Activated CD8-positive, alpha-beta memory T cell treated with anti-CD3 and anti-CD28 coated beads, Interleukin-2, amount 50 U/mL, for 1 hour (primary cell): Measurements from ENCODE around the gene VPS72.

Source experiments
- DNase-seq: peaks from one replicate; pipeline ENCODE4 v3.0.0-alpha.2; 2020; ENCODE audit errors: extremely low read depth

VPS72 gene

DNA sequence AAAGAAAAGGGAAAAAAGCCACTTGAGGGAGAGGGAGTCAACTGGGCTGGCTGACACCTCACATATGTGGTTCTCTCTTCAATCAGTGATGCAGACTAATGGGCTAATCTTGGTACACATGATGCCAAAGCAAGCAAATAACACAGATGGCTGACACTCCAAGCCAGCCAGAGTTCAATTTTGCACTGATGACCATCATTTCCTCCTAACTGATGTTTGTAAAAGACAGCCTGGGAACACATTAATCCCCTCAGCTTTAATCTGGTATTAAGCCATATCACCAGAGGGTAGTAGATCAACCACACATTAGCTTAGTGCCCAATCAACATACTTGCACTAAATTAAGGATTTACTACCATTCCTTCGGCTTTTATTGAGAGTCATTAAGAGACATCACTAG lies 2.8 kb downstream of the VPS72 start:
- DNase-seq, result no peak

DNA sequence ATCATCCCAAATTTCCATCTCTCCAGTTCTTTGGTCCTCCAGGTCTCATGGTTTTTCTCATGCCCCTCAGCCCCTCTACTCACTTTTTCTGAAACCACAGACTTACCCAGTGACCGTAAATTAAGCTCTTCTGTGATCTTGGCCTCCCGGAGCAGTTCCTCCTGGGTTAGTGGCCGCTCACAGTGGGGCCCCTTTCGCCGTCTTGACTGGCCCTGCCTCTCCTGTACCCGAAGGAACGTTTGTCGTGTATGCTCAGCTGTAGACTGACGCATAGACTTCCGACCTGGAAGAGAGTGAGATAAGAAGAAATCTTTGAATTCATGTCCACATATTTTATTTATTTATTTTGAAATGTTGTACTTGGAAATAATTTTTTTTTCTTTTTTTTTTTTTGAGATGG lies 5.8 kb downstream of the VPS72 start:
- DNase-seq, result no peak

DNA sequence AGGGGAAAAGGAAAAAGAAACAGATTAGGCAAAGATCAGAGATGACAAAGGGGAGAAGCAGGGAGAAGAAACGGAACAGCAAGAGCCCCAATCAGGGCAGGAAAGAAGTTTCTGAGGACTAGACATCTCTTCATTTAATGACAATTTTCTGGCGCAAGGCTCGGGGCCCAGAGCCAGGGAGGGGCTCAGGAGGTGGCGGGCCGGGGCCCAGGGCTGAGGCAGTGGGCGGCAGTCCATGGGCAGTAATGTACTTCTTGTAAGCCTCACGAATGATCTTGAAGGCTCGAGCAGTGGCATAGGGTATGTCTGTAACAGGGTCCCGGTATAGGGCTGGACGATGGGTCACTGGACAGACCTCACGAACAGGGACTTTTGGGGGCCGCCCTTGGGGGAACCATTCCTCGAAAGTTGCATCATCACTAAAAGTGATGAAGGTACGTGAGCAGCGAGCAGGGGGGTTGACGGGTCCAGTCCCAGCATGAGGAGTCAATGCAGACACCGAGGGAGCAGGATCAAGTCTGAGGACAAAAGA lies 13.4 kb downstream of the VPS72 start:
- no peak for DNase-seq

DNA sequence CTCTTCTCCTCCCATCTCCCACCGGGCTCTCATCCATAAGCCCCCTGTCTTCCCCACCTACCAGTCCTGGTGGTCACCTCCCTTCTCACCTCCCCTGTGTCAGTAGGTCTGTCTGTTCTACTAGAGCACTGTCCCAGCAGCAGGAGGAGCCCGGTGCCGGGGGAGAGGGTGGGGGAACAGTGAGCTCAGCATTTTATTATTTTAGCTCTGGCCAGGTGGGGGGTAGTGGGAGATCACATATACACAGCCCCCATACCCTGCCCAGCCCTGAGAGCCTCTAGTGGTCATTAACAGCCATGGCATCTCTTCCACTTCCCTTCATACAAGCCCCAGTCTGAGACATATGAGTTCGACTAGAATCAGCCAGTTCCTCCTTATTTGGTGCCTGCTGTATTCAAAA lies 14.1 kb downstream of the VPS72 start, which contains the start of gene TMOD4:
Gene TMOD4 (minus strand): TSS at position 119 of the 400 bp plus-strand sequence. CDS start 1,106 bp downstream, outside the sequence.
- DNase-seq, result no peak

DNA sequence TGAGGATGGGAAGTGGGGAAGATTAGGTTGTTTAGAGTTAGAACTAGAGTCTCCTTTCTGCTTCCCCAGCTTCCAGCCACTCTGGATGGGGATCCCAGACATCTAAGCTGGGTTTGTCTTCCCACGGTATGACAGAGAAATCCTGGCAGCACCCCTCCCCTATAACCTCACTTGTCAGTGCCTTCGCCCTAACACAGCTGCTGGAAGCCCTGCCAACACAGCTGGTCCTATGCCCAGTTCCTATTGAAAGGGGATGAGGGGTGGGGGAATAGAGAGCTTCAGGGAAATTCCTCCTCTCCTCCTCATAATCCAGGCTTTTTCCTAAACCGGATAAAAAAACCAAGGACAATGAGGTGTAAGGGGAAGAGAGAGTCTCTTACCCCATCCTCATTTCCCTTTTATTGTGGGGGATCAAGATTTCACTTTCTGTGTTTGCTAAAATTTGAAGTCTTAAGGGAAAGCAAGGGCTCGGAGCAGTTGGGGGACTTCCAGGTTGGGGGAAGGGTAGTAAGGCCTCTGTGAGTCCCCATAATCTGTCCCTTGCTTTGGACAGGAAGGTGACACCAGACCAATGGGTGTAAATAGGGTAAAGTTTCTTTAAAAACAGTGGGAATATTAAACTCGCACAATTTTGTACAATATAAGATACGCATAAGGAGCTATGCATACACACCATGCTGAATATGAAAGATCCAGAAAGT lies 14.8 kb downstream of the VPS72 start:
- DNase-seq, result no peak

DNA sequence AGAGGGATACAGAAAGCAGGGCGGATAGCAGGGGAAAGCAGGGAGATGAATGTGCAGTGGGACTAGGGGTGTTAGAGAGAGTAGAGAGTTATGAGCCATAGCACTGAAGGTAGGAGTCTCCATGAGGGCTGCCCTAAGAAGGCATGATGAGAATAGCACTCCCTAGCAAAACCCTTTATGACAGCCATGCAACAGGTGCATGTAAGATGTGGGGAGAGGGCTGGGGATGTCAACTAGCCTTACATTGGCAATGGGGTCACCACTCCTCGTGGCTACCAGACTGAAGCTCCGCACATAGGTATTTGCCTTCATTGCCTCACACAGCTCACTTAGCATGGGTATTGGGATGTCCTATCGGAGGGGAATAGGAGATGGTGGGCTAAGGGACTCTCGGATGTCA lies 18.8 kb downstream of the VPS72 start:
- DNase-seq, result no peak

DNA sequence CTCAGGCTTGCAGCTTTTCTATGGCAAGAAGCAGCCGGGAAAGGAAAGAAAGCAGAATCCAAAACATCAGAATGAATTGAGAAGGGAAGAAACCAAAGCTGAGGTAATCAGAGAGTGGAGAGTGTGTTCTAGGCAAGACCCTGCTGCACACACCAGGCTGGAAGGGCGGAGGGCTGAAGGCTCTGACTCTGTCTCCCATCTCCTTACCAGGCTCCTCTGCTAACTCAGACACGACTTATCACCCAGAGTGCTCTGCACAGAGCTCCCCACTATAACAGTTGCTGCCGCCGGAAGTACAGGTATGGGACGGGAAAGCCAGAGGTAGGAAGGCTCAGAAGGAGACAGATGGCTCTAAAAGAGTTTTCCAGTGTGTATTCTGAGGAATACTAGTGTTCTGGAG lies 22.9 kb downstream of the VPS72 start:
- no peak for DNase-seq

DNA sequence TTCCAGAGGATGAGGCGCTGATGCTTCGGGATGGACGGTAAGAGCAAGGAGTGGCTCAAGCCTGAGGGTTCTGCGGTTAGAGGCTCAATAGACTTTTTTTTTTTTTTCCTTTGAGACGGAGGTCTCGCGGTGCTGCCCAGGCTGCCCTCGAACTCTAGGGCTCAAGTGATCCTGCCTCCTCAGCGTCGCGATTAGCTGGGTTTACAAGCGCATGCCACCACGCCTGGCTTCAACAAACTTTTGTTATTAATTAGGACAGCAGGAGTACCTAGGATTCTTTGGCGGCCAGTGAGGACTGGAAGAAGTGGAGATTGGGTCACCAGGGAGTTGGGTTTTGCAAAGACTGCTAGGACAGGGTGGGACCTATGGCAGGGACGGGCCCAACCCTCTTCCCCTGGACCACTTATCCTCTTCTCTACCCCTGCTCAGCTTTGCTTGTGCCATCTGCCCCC lies 23.5 kb downstream of the VPS72 start:
- DNase-seq, result no peak

DNA sequence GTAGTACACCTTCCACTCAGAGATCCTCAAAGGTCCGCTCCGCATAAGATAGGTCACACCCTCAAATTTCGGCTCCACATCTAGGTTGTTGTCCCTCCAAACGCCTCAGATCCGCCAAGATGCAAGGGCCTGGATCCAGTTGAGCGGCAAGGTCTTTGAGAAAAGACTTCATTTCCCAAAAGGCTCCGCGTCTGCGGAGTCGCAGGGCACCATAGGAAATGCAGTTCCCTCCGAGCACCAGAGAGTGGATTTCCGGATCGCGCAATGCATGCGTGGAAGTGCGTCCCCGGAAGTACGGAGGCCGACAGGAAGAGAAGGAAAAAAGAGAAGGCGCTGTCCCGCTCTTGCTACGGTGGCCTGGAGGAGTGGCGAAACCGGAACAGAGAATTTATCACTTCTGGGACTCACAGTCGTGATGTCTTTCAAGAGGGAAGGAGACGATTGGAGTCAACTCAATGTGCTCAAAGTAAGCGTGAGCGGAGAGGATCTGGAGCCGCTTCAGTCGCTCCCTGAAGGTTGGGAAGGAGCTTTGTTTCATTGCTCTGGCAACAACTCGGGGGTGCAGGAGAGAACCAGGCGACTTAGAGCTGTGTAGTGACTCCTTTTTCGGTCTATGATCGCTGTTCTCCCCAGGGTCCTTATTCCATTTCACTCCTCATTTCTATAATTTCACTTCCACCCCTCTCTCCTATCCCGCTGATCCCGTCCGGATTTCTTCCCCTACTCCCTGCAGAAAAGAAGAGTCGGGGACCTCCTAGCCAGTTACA lies 24.1 kb downstream of the VPS72 start, which contains the start of the genes LYSMD1 and SCNM1:
Gene LYSMD1 (minus strand): TSS at position 165 of the 767 bp plus-strand sequence. CDS start 644 bp downstream, outside the sequence.
Gene SCNM1 (plus strand): TSS at position 407 of the 767 bp plus-strand sequence. CDS start 9 bp downstream, at position 416.
- DNase-seq, result peak; percentile 90

DNA sequence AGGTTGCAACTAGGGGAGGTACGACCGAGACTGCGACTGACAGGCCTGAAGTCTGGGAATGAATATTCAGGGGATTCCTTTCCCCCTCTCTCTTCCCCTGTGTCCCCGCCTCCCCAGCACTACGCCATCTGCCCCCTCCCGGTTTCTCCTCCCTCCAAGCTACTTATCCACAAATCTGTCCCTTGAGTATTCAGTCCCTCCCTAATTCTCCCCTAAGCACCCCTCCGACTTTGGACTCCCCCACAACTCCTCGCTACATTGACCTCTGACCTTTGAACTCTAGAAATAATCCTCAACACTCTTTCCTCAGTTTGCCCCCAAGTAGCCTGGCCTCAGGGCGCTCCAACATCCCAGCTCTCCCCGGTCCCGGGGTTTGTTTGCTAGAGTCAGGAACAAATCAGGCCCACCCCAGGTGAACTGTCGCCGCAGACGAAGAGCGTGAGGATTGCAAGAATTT lies 24.7 kb downstream of the VPS72 start:
- DNase-seq, result no peak

DNA sequence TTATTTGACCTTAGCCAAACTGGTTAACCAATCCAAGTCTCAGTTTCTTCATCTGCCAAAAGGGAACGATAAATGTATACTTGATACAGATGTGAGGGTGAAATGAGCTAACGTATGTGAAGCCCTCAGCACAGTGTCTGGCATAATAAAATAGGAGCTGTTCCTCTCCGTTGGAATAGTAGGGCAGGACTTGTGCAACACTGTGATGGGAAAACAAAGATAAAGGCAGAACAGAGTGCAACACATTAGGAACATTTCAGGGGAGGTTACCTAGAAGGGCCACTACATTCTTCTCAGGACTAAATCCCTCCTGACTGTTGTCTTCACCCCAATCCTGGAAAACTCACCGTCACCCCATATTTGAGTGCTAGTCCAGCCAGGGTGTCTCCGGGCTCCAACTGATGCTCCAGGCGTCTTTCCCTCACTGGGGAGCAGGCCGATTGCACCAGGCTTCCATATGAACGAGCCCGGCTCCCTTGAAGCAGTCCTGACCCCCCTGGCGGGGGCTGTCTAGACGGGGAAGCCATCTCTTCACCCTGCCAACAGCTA lies 25.2 kb downstream of the VPS72 start:
- no peak for DNase-seq

DNA sequence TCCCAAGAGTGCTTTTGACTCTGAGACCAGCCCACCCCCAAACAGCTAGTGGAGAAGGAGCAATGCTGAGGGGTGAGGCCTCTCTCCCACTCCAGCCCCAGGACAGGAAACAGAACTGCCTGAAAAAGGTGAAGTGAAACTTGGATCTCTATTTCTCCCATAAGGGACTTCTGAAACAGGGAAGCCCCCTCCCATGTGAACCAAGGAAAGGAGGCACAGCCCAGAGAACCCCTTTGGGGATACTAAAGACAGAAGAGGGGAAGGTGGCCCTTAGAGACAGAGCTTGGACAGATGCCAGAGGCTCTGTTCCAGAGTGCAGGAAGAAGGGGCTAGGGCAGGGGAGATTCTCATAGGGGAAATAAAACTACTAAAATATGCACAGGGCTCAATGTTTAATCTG lies 30.6 kb downstream of the VPS72 start:
- no peak for DNase-seq

DNA sequence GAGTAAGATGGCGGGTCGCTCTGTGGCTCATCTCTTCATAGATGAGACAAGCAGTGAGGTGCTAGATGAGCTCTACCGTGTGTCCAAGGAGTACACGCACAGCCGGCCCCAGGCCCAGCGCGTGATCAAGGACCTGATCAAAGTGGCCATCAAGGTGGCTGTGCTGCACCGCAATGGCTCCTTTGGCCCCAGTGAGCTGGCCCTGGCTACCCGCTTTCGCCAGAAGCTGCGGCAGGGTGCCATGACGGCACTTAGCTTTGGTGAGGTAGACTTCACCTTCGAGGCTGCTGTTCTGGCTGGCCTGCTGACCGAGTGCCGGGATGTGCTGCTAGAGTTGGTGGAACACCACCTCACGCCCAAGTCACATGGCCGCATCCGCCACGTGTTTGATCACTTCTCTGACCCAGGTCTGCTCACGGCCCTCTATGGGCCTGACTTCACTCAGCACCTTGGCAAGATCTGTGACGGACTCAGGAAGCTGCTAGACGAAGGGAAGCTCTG lies 31.2 kb downstream of the VPS72 start:
- DNase-seq, result no peak

DNA sequence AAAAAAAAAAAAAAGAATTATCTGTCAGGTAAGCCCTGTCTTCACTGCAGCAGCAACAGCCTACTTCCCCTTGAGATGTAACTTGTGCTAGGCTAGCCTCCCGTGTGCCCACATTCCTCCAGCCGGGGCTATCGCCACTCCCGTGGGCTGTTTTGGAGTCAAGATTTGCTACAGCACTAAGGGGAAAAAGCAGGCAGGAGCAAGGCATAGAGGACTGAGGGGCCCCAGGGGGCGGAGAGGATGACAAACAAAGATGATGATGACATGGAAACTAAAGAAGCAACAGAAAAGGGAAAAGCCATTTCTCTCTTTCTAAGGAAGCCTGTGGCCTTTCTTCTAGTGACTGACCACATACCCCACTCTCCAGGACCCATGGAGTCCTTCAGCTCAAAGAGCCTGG lies 31.7 kb downstream of the VPS72 start:
- DNase-seq, result no peak

DNA sequence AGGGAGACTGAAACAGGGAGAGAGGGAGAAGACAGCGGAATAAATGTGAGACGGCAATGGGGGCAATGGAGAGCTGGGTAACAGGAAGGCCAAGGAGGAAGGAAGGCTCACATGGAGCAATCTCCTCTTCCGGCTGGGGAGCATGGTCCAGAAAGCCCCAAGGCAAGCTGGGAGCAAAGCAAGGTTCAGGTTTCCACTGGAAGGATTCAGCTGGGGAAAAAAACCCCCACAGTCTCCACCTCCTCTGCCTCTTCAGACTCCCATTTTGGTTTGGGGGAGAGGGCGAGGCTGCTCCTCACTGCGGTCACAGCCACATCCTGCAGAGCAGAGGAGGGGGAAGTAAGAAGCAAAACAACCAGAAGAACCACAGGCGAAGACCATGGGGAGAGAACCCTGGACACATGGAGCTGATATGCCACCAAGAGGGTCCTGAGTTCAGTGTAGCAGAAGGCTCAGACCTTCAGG lies 32.9 kb downstream of the VPS72 start:
- DNase-seq, result no peak

DNA sequence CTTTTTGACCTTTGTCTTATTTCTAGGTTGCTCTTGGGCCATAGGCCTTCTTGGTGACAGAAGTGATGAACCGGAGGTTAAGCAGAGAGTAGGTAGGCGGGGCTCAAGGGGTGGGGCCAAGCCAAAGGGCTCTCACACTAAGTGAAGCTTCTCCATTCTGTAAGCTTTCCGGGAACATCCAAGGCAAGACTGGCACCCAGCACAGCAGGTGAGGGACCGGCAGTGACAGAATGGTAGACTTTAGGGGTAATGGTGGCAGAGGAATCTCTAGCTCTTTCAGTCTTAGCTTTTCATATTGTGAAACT lies 33.5 kb downstream of the VPS72 start, which contains the start of gene TNFAIP8L2:
Gene TNFAIP8L2 (plus strand): TSS at position 135 of the 305 bp plus-strand sequence. CDS start 2,049 bp downstream, outside the sequence.
- peak; percentile 36 for DNase-seq

DNA sequence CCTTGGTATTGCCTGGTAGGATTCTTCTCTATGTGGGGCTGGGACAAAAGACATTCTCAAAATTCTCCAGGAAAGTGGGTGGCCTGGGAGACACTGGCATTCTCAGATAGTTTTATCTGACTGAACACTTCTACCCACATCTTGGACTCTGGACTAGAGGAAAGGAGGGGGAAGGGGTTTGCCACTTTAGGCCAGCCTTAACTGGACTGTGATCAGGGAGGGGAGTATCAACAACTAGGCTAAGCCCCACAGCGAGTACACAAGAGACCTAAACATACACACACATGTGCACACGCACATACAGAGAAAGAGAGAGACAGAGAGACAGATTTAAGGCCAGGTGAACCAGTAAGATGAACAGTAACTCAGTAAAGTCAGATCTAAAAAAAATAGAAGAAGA lies 42.3 kb downstream of the VPS72 start:
- DNase-seq, result no peak

DNA sequence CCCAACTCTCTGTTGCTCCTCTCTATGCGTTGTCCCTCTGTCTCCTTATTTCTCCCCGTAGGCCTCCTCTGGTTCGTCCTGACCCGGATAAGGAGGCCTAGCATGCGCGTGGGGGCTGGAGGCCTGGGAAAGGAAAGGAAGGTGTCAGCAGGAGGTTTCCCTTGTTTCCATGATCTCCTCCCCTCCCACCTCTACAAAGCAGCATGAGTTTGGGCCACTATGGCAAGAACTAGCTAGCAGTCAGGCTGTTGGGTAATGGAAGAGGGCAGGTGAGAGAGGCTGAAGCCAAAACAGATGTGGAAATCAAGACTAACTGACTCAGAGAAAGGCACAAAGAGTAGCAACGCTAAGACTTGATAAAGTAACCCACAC lies 42.9 kb downstream of the VPS72 start:
- no peak for DNase-seq

DNA sequence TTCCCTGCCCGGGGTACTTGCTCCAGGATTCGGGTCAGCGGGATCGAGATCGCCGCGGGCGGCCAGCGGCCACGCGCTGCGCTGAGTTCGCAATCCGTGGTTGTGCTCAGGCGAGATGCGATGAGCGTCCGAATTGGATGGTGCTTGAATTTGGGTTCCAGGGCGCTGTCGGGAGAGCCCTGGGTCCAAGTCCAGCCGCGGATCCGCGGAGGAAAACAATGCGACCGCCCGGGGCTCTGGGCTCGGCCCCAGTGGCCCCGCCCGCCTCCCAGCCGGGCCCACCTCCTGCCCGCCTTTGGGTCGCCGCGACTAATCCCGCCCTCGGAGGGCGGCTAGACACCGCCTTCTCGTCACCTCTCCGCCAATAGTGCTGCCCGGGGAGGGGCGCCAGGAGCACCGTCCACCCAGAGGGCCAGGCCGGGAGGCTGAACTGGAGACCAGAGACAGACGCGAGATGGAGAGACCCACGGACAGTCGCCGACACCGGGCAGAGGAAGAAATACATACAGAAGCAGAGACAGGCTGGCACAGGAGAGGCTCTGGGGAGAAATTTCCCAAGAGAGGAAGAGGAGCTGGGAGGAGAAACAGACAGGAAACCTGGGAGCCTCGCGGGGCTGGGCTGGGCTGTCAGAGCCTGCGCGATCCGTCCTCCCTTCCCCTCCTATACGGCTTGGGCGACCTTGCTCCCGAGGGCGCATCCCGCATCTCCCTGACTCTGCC lies 43.4 kb downstream of the VPS72 start, which contains the start of gene SEMA6C:
Gene SEMA6C (minus strand): TSS at position 220 of the 720 bp plus-strand sequence. CDS start 4,010 bp downstream, outside the sequence.
- peak; percentile 50 for DNase-seq

DNA sequence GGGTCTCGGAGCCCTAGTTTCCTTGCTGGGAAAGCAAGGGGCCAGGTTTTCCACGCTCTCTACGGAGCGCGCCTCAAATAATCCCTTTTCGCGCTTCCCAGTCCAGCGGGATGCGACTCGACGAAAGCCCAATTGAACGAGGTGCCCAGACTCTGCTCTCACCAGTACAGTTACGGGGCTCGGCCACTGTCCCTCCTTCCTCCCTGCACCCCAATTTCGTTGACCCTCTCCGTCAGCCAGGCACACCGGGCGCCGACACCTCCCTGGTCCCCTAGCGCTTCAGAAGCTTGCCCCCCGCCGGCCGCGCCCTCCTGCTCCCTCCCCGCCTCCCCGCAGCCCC lies 44.0 kb downstream of the VPS72 start:
- DNase-seq, result no peak
